Suprapubic skin (tissue), 3 donors: ENCODE data around the gene AGAP1.

ENCODE experiments used
- CTCF ChIP-seq, 2 donors: fragments of 200-600 bp in 1 of 2; fragments of 450-650 bp in 1 of 2; sonication (generic) in 1 of 2; IDR thresholded peaks; one replicate each; pipeline ENCODE4 v1.5.1; 2016 to 2019; ENCODE audit warnings: antibody characterized with exemption in 2 of 2, mild to moderate bottlenecking in 1 of 2, moderate library complexity in 1 of 2
- POLR2A ChIP-seq, 2 donors: fragments of 450-650 bp; IDR thresholded peaks; one replicate each; pipeline ENCODE4 v1.6.1; 2017; ENCODE audit warnings: antibody characterized with exemption in 2 of 2, mild to moderate bottlenecking in 2 of 2, moderate library complexity in 2 of 2

- TF ChIP-seq CTCF (IDR thresholded peaks at IDR 0.05) = no peak
- no peak for TF ChIP-seq POLR2A (IDR thresholded peaks at IDR 0.05)
Measured at GRCh38 chr2:236036045-236036444, 542.2 kb downstream of the AGAP1 start.
